ENCODE measurements around the gene OPN4. TPM values are rescaled to one million over a fixed set of nuclear protein-coding genes. Genes with fewer than 3 reads are reported as not detected.

The OPN4 gene
- total RNA-seq, 2 donors from 2014 or later, result not detected

GRCh38 chr10:86699541-86699940 is 45.2 kb downstream of the OPN4 start:
- H3K4me1 Mint-ChIP-seq (ENCODE audit: low read depth in 2 of 2), result no peaks in the 10 kb centered on the region
- no peaks in the 10 kb centered on the region for H3K36me3 Mint-ChIP-seq
- no peak overlapping the region for H3K27ac Mint-ChIP-seq
- DNase-seq (ENCODE audit: low spot score) (no peak), ATAC-seq (no peak)
- H3K9me3 Mint-ChIP-seq, result no peaks in the 10 kb centered on the region
- peaks cover 0 to 7% of the 10 kb centered on the region in 2 donors for H3K27me3 Mint-ChIP-seq
- no peak overlapping the region for H3K4me3 Mint-ChIP-seq

- H3K27me3 Mint-ChIP-seq, result peaks cover 0 to 7% of the 10 kb centered on the region in 2 donors
- H3K4me1 Mint-ChIP-seq (ENCODE audit: low read depth in 2 of 2), result no peaks in the 10 kb centered on the region
- no peaks in the 10 kb centered on the region for H3K36me3 Mint-ChIP-seq
- H3K4me3 Mint-ChIP-seq, result no peak overlapping the region
- DNase-seq (ENCODE audit: low spot score) (no peak), ATAC-seq (no peak)
- H3K27ac Mint-ChIP-seq, result no peak overlapping the region
- no peaks in the 10 kb centered on the region for H3K9me3 Mint-ChIP-seq
Measured at GRCh38 chr10:86699991-86700840, 45.9 kb downstream of the OPN4 start.

- no peaks in the 10 kb centered on the region for H3K9me3 Mint-ChIP-seq
- H3K36me3 Mint-ChIP-seq, result no peaks in the 10 kb centered on the region
- H3K27ac Mint-ChIP-seq, result no peak overlapping the region
- no peaks in the 10 kb centered on the region for H3K4me1 Mint-ChIP-seq (ENCODE audit: low read depth in 2 of 2)
- DNase-seq (ENCODE audit: low spot score) (no peak), ATAC-seq (no peak)
- no peak overlapping the region for H3K4me3 Mint-ChIP-seq
- peaks cover 0 to 4% of the 10 kb centered on the region in 2 donors for H3K27me3 Mint-ChIP-seq
Measured at GRCh38 chr10:86700851-86701617, 46.7 kb downstream of the OPN4 start.

GRCh38 chr10:86703176-86703575 is 48.8 kb downstream of the OPN4 start:
- no peaks in the 10 kb centered on the region for H3K9me3 Mint-ChIP-seq
- ATAC-seq, result no peak
- no peak overlapping the region for H3K27ac Mint-ChIP-seq
- H3K4me3 Mint-ChIP-seq, result no peak overlapping the region
- no peaks in the 10 kb centered on the region for H3K27me3 Mint-ChIP-seq
- peaks cover 0 to 5% of the 10 kb centered on the region in 2 donors for H3K4me1 Mint-ChIP-seq (ENCODE audit: low read depth in 2 of 2)
- no peaks in the 10 kb centered on the region for H3K36me3 Mint-ChIP-seq
- DNase-seq (ENCODE audit: low spot score), result no peak

- ATAC-seq (no peak), DNase-seq (ENCODE audit: low spot score) (no peak)
- Mint-ChIP-seq H3K4me3 (no peak overlapping the region), H3K4me1 (ENCODE audit: low read depth in 2 of 2) (peaks cover 0 to 7% of the 10 kb centered on the region in 2 donors), H3K27me3 (no peaks in the 10 kb centered on the region), H3K36me3 (no peaks in the 10 kb centered on the region), H3K9me3 (no peaks in the 10 kb centered on the region), H3K27ac (no peak overlapping the region)
Measured at GRCh38 chr10:86705139-86705538, 50.8 kb downstream of the OPN4 start.

- no peak overlapping the region for H3K4me3 Mint-ChIP-seq
- H3K27me3 Mint-ChIP-seq, result no peaks in the 10 kb centered on the region
- H3K36me3 Mint-ChIP-seq, result no peaks in the 10 kb centered on the region
- DNase-seq (ENCODE audit: low spot score), result no peak
- no peak for ATAC-seq
- H3K27ac Mint-ChIP-seq, result no peak overlapping the region
- H3K4me1 Mint-ChIP-seq (ENCODE audit: low read depth in 2 of 2), result peaks cover 5 to 11% of the 10 kb centered on the region in 2 donors
- no peaks in the 10 kb centered on the region for H3K9me3 Mint-ChIP-seq
Measured at GRCh38 chr10:86705905-86706304, 51.6 kb downstream of the OPN4 start.

GRCh38 chr10:86706401-86706841 is 52.1 kb downstream of the OPN4 start:
- no peaks in the 10 kb centered on the region for H3K36me3 Mint-ChIP-seq
- H3K27ac Mint-ChIP-seq, result no peak overlapping the region
- DNase-seq (ENCODE audit: low spot score) (no peak), ATAC-seq (no peak)
- H3K9me3 Mint-ChIP-seq, result no peaks in the 10 kb centered on the region
- peaks cover 6 to 13% of the 10 kb centered on the region in 2 donors for H3K4me1 Mint-ChIP-seq (ENCODE audit: low read depth in 2 of 2)
- H3K4me3 Mint-ChIP-seq, result no peak overlapping the region
- H3K27me3 Mint-ChIP-seq, result no peaks in the 10 kb centered on the region

GRCh38 chr10:86706977-86707376 is 52.6 kb downstream of the OPN4 start:
- Mint-ChIP-seq H3K36me3 (no peaks in the 10 kb centered on the region), H3K27ac (no peak overlapping the region), H3K4me1 (ENCODE audit: low read depth in 2 of 2) (peaks cover 8 to 15% of the 10 kb centered on the region in 2 donors), H3K4me3 (no peak overlapping the region), H3K9me3 (no peaks in the 10 kb centered on the region), H3K27me3 (no peaks in the 10 kb centered on the region)
- DNase-seq (ENCODE audit: low spot score) (no peak), ATAC-seq (no peak)

- H3K36me3 Mint-ChIP-seq, result no peaks in the 10 kb centered on the region
- no peaks in the 10 kb centered on the region for H3K9me3 Mint-ChIP-seq
- DNase-seq (ENCODE audit: low spot score), result no peak
- no peaks in the 10 kb centered on the region for H3K27me3 Mint-ChIP-seq
- no peak overlapping the region for H3K27ac Mint-ChIP-seq
- peaks cover 12 to 18% of the 10 kb centered on the region in 2 donors for H3K4me1 Mint-ChIP-seq (ENCODE audit: low read depth in 2 of 2)
- H3K4me3 Mint-ChIP-seq, result no peak overlapping the region
- ATAC-seq, result no peak
Measured at GRCh38 chr10:86707505-86707904, 53.2 kb downstream of the OPN4 start.

- Mint-ChIP-seq H3K9me3 (no peaks in the 10 kb centered on the region), H3K27me3 (no peaks in the 10 kb centered on the region), H3K4me1 (ENCODE audit: low read depth in 2 of 2) (peaks cover 12 to 18% of the 10 kb centered on the region in 2 donors), H3K27ac (no peak overlapping the region), H3K4me3 (no peak overlapping the region), H3K36me3 (no peaks in the 10 kb centered on the region)
- DNase-seq (ENCODE audit: low spot score) (no peak), ATAC-seq (no peak)
Measured at GRCh38 chr10:86708068-86708782, 53.9 kb downstream of the OPN4 start.

GRCh38 chr10:86708783-86709380 is 54.5 kb downstream of the OPN4 start:
- Mint-ChIP-seq H3K4me3 (no peak overlapping the region), H3K36me3 (no peaks in the 10 kb centered on the region), H3K4me1 (ENCODE audit: low read depth in 2 of 2) (peaks cover 12 to 18% of the 10 kb centered on the region in 2 donors), H3K9me3 (no peaks in the 10 kb centered on the region), H3K27me3 (no peaks in the 10 kb centered on the region), H3K27ac (no peak overlapping the region)
- DNase-seq (ENCODE audit: low spot score) (no peak), ATAC-seq (no peak)

GRCh38 chr10:86709396-86710185 is 55.2 kb downstream of the OPN4 start:
- DNase-seq (ENCODE audit: low spot score) (no peak), ATAC-seq (no peak)
- H3K27me3 Mint-ChIP-seq, result no peaks in the 10 kb centered on the region
- H3K36me3 Mint-ChIP-seq, result no peaks in the 10 kb centered on the region
- H3K27ac Mint-ChIP-seq, result peak overlapping the region; percentile 88 to 96
- no peaks in the 10 kb centered on the region for H3K9me3 Mint-ChIP-seq
- peaks cover 12 to 18% of the 10 kb centered on the region in 2 donors for H3K4me1 Mint-ChIP-seq (ENCODE audit: low read depth in 2 of 2)
- H3K4me3 Mint-ChIP-seq, result peak overlapping the region; percentile 84
